ENCODE data around the gene ABCC9.

Gene ABCC9

GRCh38 chr12:21819236-21819635 lies 122.0 kb downstream of the ABCC9 start:
- Histone ChIP-seq H3K9ac (ENCODE audit: low read length) (no peak overlapping the region), H3K9me3 (ENCODE audit: insufficient read depth, low read length) (no peaks in the 10 kb centered on the region), H2AFZ (ENCODE audit: low read depth, low read length, severe bottlenecking) (no peak overlapping the region), H3K9me2 (replicated peaks; ENCODE audit: insufficient read depth, low read length) (0 out of 2 replicates have a peak, but pooled peaks cover 3% of the 10 kb centered on the region), H3K4me2 (ENCODE audit: low read depth, low read length, poor library complexity, severe bottlenecking) (no peak overlapping the region), H3K27ac (ENCODE audit: low read depth, low read length) (no peak overlapping the region), H3K27me3 (ENCODE audit: low read length) (no peaks in the 10 kb centered on the region), H3K4me3 (ENCODE audit: insufficient read depth, low read length, poor library complexity, severe bottlenecking) (no peak overlapping the region), H3K79me2 (ENCODE audit: insufficient read depth, low read length) (no peaks in the 10 kb centered on the region), H3F3A (ENCODE audit: insufficient read depth) (no peaks in the 10 kb centered on the region), H4K20me1 (ENCODE audit: low read depth, low read length) (no peaks in the 10 kb centered on the region), H3K36me3 (ENCODE audit: low read length) (no peaks in the 10 kb centered on the region)
- no peak for TF ChIP-seq EZH2phosphoT487 (conservative IDR thresholded peaks at IDR 0.05; ENCODE audit: low read length)
- TF ChIP-seq CTCF (IDR thresholded peaks at IDR 0.05; ENCODE audit: insufficient read depth, low read length, poor library complexity, severe bottlenecking): no peak

GRCh38 chr12:21818627-21819026 lies 122.6 kb downstream of the ABCC9 start:
- H3K9me2 ChIP-seq (replicated peaks; ENCODE audit: insufficient read depth, low read length): 0 out of 2 replicates have a peak, but pooled peaks cover 3% of the 10 kb centered on the region
- H3K79me2 ChIP-seq (ENCODE audit: insufficient read depth, low read length): no peaks in the 10 kb centered on the region
- H3K9me3 ChIP-seq (ENCODE audit: insufficient read depth, low read length): no peaks in the 10 kb centered on the region
- H2AFZ ChIP-seq (ENCODE audit: low read depth, low read length, severe bottlenecking): no peak overlapping the region
- no peak for TF ChIP-seq CTCF (IDR thresholded peaks at IDR 0.05; ENCODE audit: insufficient read depth, low read length, poor library complexity, severe bottlenecking)
- TF ChIP-seq EZH2phosphoT487 (conservative IDR thresholded peaks at IDR 0.05; ENCODE audit: low read length): no peak
- no peak overlapping the region for H3K9ac ChIP-seq (ENCODE audit: low read length)
- H3K4me2 ChIP-seq (ENCODE audit: low read depth, low read length, poor library complexity, severe bottlenecking): no peak overlapping the region
- no peaks in the 10 kb centered on the region for H3F3A ChIP-seq (ENCODE audit: insufficient read depth)
- no peaks in the 10 kb centered on the region for H3K27me3 ChIP-seq (ENCODE audit: low read length)
- no peaks in the 10 kb centered on the region for H4K20me1 ChIP-seq (ENCODE audit: low read depth, low read length)
- H3K27ac ChIP-seq (ENCODE audit: low read depth, low read length): no peak overlapping the region
- H3K4me3 ChIP-seq (ENCODE audit: insufficient read depth, low read length, poor library complexity, severe bottlenecking): no peak overlapping the region
- H3K36me3 ChIP-seq (ENCODE audit: low read length): no peaks in the 10 kb centered on the region

- TF ChIP-seq EZH2phosphoT487 (conservative IDR thresholded peaks at IDR 0.05; ENCODE audit: low read length) (no peak), CTCF (IDR thresholded peaks at IDR 0.05; ENCODE audit: insufficient read depth, low read length, poor library complexity, severe bottlenecking) (no peak)
- no peaks in the 10 kb centered on the region for H3K27me3 ChIP-seq (ENCODE audit: low read length)
- H3F3A ChIP-seq (ENCODE audit: insufficient read depth): no peaks in the 10 kb centered on the region
- no peak overlapping the region for H3K27ac ChIP-seq (ENCODE audit: low read depth, low read length)
- H3K36me3 ChIP-seq (ENCODE audit: low read length): no peaks in the 10 kb centered on the region
- no peaks in the 10 kb centered on the region for H4K20me1 ChIP-seq (ENCODE audit: low read depth, low read length)
- H2AFZ ChIP-seq (ENCODE audit: low read depth, low read length, severe bottlenecking): no peak overlapping the region
- no peaks in the 10 kb centered on the region for H3K79me2 ChIP-seq (ENCODE audit: insufficient read depth, low read length)
- H3K9me3 ChIP-seq (ENCODE audit: insufficient read depth, low read length): no peaks in the 10 kb centered on the region
- 0 out of 2 replicates have a peak, but pooled peaks cover 3% of the 10 kb centered on the region for H3K9me2 ChIP-seq (replicated peaks; ENCODE audit: insufficient read depth, low read length)
- H3K4me3 ChIP-seq (ENCODE audit: insufficient read depth, low read length, poor library complexity, severe bottlenecking): no peak overlapping the region
- no peak overlapping the region for H3K9ac ChIP-seq (ENCODE audit: low read length)
- no peak overlapping the region for H3K4me2 ChIP-seq (ENCODE audit: low read depth, low read length, poor library complexity, severe bottlenecking)
Measured at GRCh38 chr12:21815306-21816062, 125.7 kb downstream of the ABCC9 start.

Measured in SU-DHL-6 (cell line).